Activated T-cell treated with anti-CD3 and anti-CD28 coated beads, Interleukin-2, amount 50 U/mL, for 72 hours (primary cell): ENCODE measurements around the gene SLC2A13. TPM values are rescaled to one million over a fixed set of nuclear protein-coding genes. Genes with fewer than 3 reads are reported as not detected.
"Not testable (repeated sequence)": the region's sequence is repeated elsewhere in the genome, so short reads cannot be mapped to it uniquely, and the experiment has no call there.

Experiments used
- ATAC-seq, 2 donors: fragments of 150-1000 bp; cut with Tn5 transposase; replicated peaks in 1 of 2; 2 replicates each; pipeline ENCODE4 v1.10.0; 2021; ENCODE audit warnings: moderate library complexity in 2 of 2, mild to moderate bottlenecking in 1 of 2
- DNase-seq, 2 donors: peaks; one replicate each; pipeline ENCODE4 v3.0.0; 2021 to 2022; ENCODE audit warnings: mixed read lengths in 1 of 2
- H3K27ac Mint-ChIP-seq: one replicate; pipeline ENCODE4 v1.8.0; 2022; ENCODE audit warnings: mild to moderate bottlenecking, moderate library complexity, mixed read lengths
- H3K27me3 Mint-ChIP-seq: one replicate; pipeline ENCODE4 v1.8.0; 2022; ENCODE audit warnings: low read depth, mixed read lengths
- H3K36me3 Mint-ChIP-seq, 2 donors: one replicate each; pipeline ENCODE4 v1.8.0; 2022; ENCODE audit warnings: mixed read lengths in 2 of 2, mild to moderate bottlenecking in 1 of 2; ENCODE audit not compliant: insufficient read depth in 2 of 2
- H3K4me1 Mint-ChIP-seq: one replicate; pipeline ENCODE4 v1.8.0; 2022; ENCODE audit warnings: low read depth, mixed read lengths
- H3K4me3 Mint-ChIP-seq, 2 donors: one replicate each; pipeline ENCODE4 v1.8.0; 2022; ENCODE audit warnings: mild to moderate bottlenecking in 2 of 2, mixed read lengths in 2 of 2, moderate library complexity in 2 of 2
- H3K9me3 Mint-ChIP-seq, 2 donors: one replicate each; pipeline ENCODE4 v1.8.0; 2022; ENCODE audit warnings: mixed read lengths in 2 of 2
- total RNA-seq, 2 donors: library from RNA; stranded (reverse); gene quantifications; one replicate each; pipeline ENCODE4 v1.2.3, GENCODE V29; 2022

Gene SLC2A13
- total RNA-seq, 2 donors from 2014 or later: 3.0 to 5.8 TPM

GRCh38 chr12:39956725-39957124, 149.2 kb downstream of the SLC2A13 start:
- ATAC-seq: no peak
- H3K4me3 Mint-ChIP-seq: no peak overlapping the region

GRCh38 chr12:39946361-39947280, 159.3 kb downstream of the SLC2A13 start:
- Mint-ChIP-seq H3K4me1 (no peaks in the 10 kb centered on the region), H3K27me3 (no peaks in the 10 kb centered on the region), H3K36me3 (peaks cover 2 to 3% of the 10 kb centered on the region in 2 donors), H3K4me3 (no peak overlapping the region), H3K27ac (no peak overlapping the region), H3K9me3 (peaks cover 0 to 3% of the 10 kb centered on the region in 2 donors)
- DNase-seq (no peak), ATAC-seq (no peak)

More at GRCh38 chr12:39956725-39957124, 149.2 kb downstream of the SLC2A13 start:
- H3K27me3 Mint-ChIP-seq: no peaks in the 10 kb centered on the region
- no peak overlapping the region for H3K27ac Mint-ChIP-seq
- no peaks in the 10 kb centered on the region for H3K9me3 Mint-ChIP-seq
- no peak for DNase-seq
- H3K36me3 Mint-ChIP-seq: no peaks in the 10 kb centered on the region
- H3K4me1 Mint-ChIP-seq: no peaks in the 10 kb centered on the region

- no peaks in the 10 kb centered on the region for H3K4me1 Mint-ChIP-seq
- H3K27me3 Mint-ChIP-seq: no peaks in the 10 kb centered on the region
- no peak for ATAC-seq
- H3K27ac Mint-ChIP-seq: no peak overlapping the region
- no peak for DNase-seq
- no peak overlapping the region for H3K4me3 Mint-ChIP-seq
- peaks cover 0 to 1% of the 10 kb centered on the region in 2 donors for H3K36me3 Mint-ChIP-seq
- H3K9me3 Mint-ChIP-seq: peaks cover 3 to 9% of the 10 kb centered on the region in 2 donors
Observed at GRCh38 chr12:39937119-39937518, 168.8 kb downstream of the SLC2A13 start.

GRCh38 chr12:39935839-39936238, 170.0 kb downstream of the SLC2A13 start:
- H3K36me3 Mint-ChIP-seq: no peaks in the 10 kb centered on the region
- ATAC-seq (no peak), DNase-seq (no peak)
- no peaks in the 10 kb centered on the region for H3K27me3 Mint-ChIP-seq
- H3K27ac Mint-ChIP-seq: no peak overlapping the region
- no peak overlapping the region for H3K4me3 Mint-ChIP-seq
- H3K9me3 Mint-ChIP-seq: peaks cover 0 to 3% of the 10 kb centered on the region in 2 donors
- no peaks in the 10 kb centered on the region for H3K4me1 Mint-ChIP-seq

- peaks cover 0 to 2% of the 10 kb centered on the region in 2 donors for H3K9me3 Mint-ChIP-seq
- ATAC-seq: peak; percentile 50 to 78
- H3K4me3 Mint-ChIP-seq: no peak overlapping the region
- no peaks in the 10 kb centered on the region for H3K27me3 Mint-ChIP-seq
- H3K27ac Mint-ChIP-seq: no peak overlapping the region
- H3K4me1 Mint-ChIP-seq: no peaks in the 10 kb centered on the region
- H3K36me3 Mint-ChIP-seq: no peaks in the 10 kb centered on the region
- DNase-seq: no peak
Observed at GRCh38 chr12:39935275-39935674, 170.6 kb downstream of the SLC2A13 start.

GRCh38 chr12:39931857-39932256, 174.0 kb downstream of the SLC2A13 start:
- ATAC-seq (no peak), DNase-seq (no peak)
- H3K36me3 Mint-ChIP-seq: no peaks in the 10 kb centered on the region
- H3K27ac Mint-ChIP-seq: no peak overlapping the region
- no peaks in the 10 kb centered on the region for H3K27me3 Mint-ChIP-seq
- no peaks in the 10 kb centered on the region for H3K9me3 Mint-ChIP-seq
- no peak overlapping the region for H3K4me3 Mint-ChIP-seq
- no peaks in the 10 kb centered on the region for H3K4me1 Mint-ChIP-seq

- H3K27ac Mint-ChIP-seq: no peak overlapping the region
- H3K9me3 Mint-ChIP-seq: no peaks in the 10 kb centered on the region
Observed at GRCh38 chr12:39931231-39931630, 174.7 kb downstream of the SLC2A13 start.

GRCh38 chr12:39930101-39930500, 175.8 kb downstream of the SLC2A13 start:
- Mint-ChIP-seq H3K27ac (no peak overlapping the region), H3K4me1 (no peaks in the 10 kb centered on the region), H3K27me3 (no peaks in the 10 kb centered on the region), H3K36me3 (no peaks in the 10 kb centered on the region), H3K4me3 (no peak overlapping the region), H3K9me3 (no peaks in the 10 kb centered on the region)
- no peak for DNase-seq
- ATAC-seq: no peak

More at GRCh38 chr12:39931231-39931630, 174.7 kb downstream of the SLC2A13 start:
- ATAC-seq (no peak), DNase-seq (no peak)
- Mint-ChIP-seq H3K4me1 (no peaks in the 10 kb centered on the region), H3K27me3 (no peaks in the 10 kb centered on the region), H3K4me3 (no peak overlapping the region), H3K36me3 (no peaks in the 10 kb centered on the region)

- Mint-ChIP-seq H3K4me1 (no peaks in the 10 kb centered on the region), H3K9me3 (no peaks in the 10 kb centered on the region), H3K36me3 (no peaks in the 10 kb centered on the region), H3K4me3 (no peak overlapping the region), H3K27ac (no peak overlapping the region), H3K27me3 (no peaks in the 10 kb centered on the region)
- DNase-seq (no peak), ATAC-seq (no peak)
Observed at GRCh38 chr12:39928181-39928899, 177.5 kb downstream of the SLC2A13 start.

GRCh38 chr12:39923364-39923763, 182.5 kb downstream of the SLC2A13 start:
- no peak for ATAC-seq

GRCh38 chr12:39922598-39922997, 183.3 kb downstream of the SLC2A13 start:
- H3K9me3 Mint-ChIP-seq, ATAC-seq, H3K4me1 Mint-ChIP-seq, H3K27me3 Mint-ChIP-seq, H3K36me3 Mint-ChIP-seq, H3K4me3 Mint-ChIP-seq, DNase-seq, H3K27ac Mint-ChIP-seq: not testable (repeated sequence)

More at GRCh38 chr12:39923364-39923763, 182.5 kb downstream of the SLC2A13 start:
- H3K9me3 Mint-ChIP-seq: no peaks in the 10 kb centered on the region
- no peaks in the 10 kb centered on the region for H3K36me3 Mint-ChIP-seq
- no peak for DNase-seq
- H3K27ac Mint-ChIP-seq: no peak overlapping the region
- no peaks in the 10 kb centered on the region for H3K4me1 Mint-ChIP-seq
- H3K27me3 Mint-ChIP-seq: no peaks in the 10 kb centered on the region
- H3K4me3 Mint-ChIP-seq: no peak overlapping the region

- Mint-ChIP-seq H3K9me3 (no peaks in the 10 kb centered on the region), H3K4me1 (no peaks in the 10 kb centered on the region), H3K4me3 (no peak overlapping the region), H3K36me3 (no peaks in the 10 kb centered on the region), H3K27ac (no peak overlapping the region), H3K27me3 (no peaks in the 10 kb centered on the region)
- DNase-seq (no peak), ATAC-seq (no peak)
Observed at GRCh38 chr12:39920647-39921046, 185.2 kb downstream of the SLC2A13 start.

GRCh38 chr12:39920222-39920621, 185.7 kb downstream of the SLC2A13 start:
- no peaks in the 10 kb centered on the region for H3K27me3 Mint-ChIP-seq
- H3K4me3 Mint-ChIP-seq: no peak overlapping the region
- no peak overlapping the region for H3K27ac Mint-ChIP-seq
- ATAC-seq (no peak), DNase-seq (no peak)
- no peaks in the 10 kb centered on the region for H3K36me3 Mint-ChIP-seq
- H3K4me1 Mint-ChIP-seq: no peaks in the 10 kb centered on the region
- no peaks in the 10 kb centered on the region for H3K9me3 Mint-ChIP-seq
